ENCODE measurements around the gene ZNF226.
"Not testable (repeated sequence)": the region's sequence is repeated elsewhere in the genome, so short reads cannot be mapped to it uniquely, and the experiment has no call there.

The ZNF226 gene

DNA sequence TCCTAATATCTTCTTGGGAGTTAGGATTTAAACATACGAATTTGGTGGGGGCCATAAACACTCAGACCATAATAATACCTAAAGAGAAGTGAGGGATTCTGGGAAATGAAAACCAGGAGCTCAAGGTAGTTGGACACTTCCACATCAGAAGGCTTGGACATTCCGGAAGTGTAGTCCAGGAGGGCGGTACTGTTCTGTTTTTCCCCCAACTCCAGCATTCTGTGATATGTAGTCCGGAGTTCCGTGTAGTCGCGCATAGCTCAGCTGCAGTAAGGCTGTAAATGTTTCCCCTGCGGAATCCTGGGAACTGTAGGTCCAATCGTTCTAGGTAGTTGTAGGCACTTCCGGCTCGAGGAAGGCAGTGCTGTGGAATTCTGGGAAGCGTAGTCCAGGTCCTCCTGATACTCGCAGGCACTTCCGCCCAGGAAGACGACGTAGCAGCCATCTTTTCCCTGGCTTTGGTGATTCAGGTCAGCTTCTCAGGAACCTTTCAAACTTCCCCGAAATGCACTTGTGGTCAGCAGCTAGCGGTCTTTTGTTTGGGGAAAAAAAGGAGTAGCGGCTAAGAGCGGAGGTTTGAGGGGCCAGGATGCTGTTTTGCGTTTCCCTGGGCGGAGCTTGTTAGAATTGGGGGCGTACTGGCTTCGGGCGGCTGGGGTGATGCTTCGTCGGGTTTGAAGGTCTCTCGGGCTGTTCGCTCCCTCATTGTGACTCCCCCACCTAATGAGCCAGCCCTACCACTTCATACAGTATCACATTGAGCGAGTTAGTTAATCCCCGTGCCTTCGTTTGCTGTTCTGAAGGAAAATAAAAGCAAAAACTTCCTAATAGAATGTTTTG is at the start of gene ZNF226:
ZNF226 (plus strand) TSS at position 428 of the 840 bp plus-strand sequence. CDS start 4,981 bp downstream, outside the sequence.
- H3K4me3 ChIP-seq (ENCODE audit: low read depth, low read length), result peak within 1 kb of the TSS; percentile 95
- DNase-seq (ENCODE audit: low read depth), result peak; percentile 96

DNA sequence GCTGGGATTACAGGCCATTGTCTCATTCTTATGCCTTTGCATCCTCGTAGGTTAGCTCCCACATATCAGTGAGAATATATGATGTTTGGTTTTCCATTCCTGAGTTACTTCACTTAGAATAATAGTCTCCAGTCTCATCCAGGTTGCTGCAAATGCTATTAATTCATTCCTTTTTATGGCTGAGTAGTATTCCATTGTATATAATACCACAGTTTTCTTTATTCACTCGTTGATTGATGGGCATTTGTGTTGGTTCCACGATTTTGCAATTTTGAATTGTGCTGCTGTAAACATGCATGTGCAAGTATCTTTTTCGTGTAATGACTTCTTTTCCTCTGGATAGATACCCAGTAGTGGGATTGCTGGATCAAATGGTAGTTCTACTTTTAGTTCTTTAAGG is 43.7 kb upstream of the ZNF226 start:
- not testable (repeated sequence) for H3K4me3 ChIP-seq (ENCODE audit: low read depth, low read length); DNase-seq (ENCODE audit: low read depth)

DNA sequence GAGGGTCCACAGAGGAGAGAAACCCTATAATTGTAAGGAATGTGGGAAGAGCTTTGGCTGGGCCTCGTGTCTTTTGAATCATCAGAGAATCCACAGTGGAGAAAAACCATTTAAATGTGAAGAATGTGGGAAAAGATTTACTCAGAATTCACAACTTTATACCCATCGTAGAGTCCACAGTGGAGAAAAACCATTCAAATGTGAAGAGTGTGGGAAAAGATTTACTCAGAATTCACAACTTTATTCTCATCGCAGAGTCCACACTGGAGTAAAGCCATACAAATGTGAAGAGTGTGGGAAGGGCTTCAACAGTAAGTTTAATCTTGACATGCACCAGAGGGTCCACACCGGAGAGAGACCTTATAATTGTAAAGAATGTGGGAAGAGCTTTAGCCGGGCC is 32.9 kb upstream of the ZNF226 start:
- H3K4me3 ChIP-seq (ENCODE audit: low read depth, low read length), result no peak overlapping the region
- DNase-seq (ENCODE audit: low read depth), result no peak

DNA sequence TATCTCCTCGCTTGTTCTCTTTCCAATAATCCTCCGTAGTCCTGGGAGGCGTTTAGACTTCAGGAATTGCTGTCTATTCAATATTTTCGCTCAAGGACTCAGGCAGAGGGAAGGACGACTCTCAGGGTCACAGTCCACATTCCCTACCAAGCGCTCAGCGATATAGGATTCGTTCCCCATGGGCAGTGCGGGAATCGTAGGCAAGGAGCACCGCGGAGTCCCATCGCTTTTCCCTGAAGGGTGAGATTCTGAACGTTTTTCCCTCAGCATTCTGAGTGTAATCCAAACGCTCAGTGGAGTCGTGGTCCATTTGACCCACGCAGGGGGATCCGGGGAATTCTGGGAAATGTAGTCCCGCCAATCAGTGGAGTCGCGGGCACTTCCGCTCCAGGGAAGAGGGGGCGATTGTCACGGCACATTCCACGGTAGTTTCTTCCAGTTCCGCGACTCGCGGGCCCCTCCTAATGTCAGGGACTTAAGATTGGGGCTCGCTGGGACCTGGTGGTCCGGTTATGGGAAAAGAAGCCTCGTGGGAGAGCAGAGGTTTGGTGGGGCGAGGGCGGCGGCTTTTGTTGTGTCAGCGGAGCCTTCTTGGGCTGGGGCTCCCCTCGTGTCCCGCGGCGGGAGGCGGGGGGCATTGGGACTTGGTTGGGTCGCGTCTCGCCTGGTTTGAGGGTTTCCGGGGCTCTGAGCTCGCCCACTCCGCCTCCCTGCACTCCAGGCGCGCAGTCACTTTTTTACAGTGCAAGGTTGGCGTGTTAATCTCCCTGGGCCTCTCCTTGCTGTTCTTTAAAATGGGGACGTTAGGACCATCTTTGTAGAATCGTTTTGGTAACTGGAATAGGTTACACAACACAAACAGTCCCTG is 23.5 kb upstream of the ZNF226 start, which contains the start of gene ZNF234:
ZNF234 (plus strand) TSS at position 364 of the 868 bp plus-strand sequence. CDS start 3,079 bp downstream, outside the sequence.
- peak; percentile 56 for DNase-seq (ENCODE audit: low read depth)
- peak within 1 kb of the TSS; percentile 92 for H3K4me3 ChIP-seq (ENCODE audit: low read depth, low read length)

DNA sequence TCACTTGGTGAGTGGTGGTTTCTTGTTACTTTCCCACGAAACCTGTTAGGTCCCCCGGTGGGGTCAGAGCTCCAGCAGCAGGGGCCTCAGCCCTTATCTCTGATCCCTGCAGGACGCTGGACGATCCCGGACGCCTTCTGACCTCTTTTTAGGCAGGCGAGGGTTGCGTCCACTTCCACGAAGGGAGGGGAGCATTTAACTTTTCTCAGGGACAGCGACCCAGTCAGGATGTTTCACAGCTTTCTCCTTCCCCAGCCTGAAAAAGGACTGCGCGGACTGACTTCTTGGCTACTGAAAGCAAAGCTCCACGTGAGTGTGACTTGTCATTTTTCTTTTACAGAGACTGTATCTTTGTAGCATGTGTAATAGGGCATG is 22.9 kb upstream of the ZNF226 start:
- no peak for DNase-seq (ENCODE audit: low read depth)
- peak overlapping the region; percentile 92 for H3K4me3 ChIP-seq (ENCODE audit: low read depth, low read length)

DNA sequence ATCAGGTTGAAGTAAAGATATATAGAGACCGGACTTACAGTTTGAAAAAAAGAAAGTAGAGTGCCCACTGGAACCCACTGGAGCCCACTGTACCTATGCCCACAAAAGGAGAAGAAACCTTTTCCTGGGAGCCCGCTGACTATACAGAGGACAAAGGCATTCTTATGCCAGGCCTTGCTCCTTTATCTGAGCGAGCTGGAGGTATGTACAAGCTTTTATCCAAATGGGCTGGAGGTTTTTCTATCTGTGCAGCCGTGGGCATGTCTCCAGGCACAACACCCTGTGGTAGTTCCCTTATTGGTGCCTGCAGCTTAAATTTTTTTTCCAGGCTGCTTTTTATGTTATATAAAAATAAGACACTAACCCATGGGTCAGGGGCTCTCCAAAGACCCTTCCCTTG is 15.1 kb upstream of the ZNF226 start:
- DNase-seq (ENCODE audit: low read depth), result no peak
- H3K4me3 ChIP-seq (ENCODE audit: low read depth, low read length), result no peak overlapping the region

DNA sequence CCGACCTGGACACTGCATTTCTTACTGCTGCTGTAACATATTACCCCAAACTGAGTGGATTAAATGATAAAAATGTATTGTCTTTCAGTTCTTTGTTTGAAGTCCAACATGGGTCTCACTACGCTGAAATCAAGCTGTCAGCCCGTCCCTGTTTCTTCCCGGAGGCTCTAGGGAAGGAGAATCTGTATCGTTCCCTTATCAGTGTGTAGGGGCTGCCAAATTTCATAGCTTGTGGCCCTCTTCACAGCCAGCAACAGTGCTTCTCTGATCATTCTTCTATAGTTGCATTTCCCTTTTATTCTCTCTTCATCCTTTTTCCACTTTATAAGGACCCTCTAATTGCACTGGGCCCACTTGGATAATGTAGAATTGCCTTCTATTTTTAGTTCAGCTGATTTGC is 13.4 kb upstream of the ZNF226 start:
- no peak overlapping the region for H3K4me3 ChIP-seq (ENCODE audit: low read depth, low read length)
- no peak for DNase-seq (ENCODE audit: low read depth)

DNA sequence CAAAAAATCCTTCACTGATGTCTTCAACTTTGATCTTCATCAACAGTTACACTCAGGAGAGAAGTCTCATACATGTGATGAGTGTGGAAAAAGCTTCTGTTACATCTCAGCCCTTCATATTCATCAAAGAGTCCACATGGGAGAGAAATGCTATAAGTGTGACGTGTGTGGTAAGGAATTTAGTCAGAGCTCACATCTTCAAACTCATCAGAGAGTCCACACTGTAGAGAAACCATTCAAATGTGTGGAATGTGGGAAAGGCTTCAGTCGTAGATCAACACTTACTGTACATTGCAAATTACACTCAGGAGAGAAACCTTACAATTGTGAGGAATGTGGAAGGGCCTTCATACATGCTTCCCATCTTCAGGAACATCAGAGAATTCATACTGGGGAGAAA is 8.4 kb upstream of the ZNF226 start:
- DNase-seq (ENCODE audit: low read depth), result no peak

DNA sequence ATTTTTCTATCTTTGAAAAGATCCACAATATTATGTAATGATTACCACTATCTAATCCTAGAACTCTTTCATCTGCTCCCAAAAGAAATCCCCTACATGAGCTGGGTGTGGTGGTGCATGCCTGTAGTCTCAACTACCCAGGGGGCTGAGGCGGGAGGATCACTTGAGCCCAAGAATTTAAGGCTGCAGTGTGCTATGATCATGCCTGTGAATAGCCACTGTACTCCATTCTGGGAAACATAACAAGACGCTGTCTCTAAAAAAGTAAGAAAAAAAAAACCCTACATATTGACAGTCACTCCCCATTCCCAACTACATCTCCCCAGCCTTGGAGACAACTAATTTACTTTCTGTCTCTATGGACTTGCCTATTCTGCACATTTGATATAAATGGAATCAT is 1.1 kb upstream of the ZNF226 start:
- DNase-seq (ENCODE audit: low read depth), result no peak
- H3K4me3 ChIP-seq (ENCODE audit: low read depth, low read length), result no peak overlapping the region

More for the DNA sequence above, 8.4 kb upstream of the ZNF226 start:
- no peak overlapping the region for H3K4me3 ChIP-seq (ENCODE audit: low read depth, low read length)

DNA sequence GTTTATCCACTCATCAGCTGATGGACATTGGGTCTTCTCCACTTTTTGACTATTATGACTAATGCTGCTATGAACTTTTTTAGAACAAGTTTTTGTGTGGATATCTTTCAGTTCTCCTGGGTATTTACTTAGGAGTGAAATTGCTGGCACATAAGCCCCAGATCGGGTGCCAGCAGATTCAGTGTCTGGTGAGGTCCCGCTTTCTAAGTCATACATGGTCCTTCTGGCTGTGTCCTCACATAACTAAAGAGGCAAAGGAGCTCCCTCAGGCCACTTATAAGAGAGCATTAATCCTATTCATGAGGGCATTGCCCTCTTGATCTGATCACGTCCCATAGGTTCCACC is 600 bp upstream of the ZNF226 start:
- DNase-seq (ENCODE audit: low read depth), result no peak
- peak overlapping the region; percentile 95 for H3K4me3 ChIP-seq (ENCODE audit: low read depth, low read length)

DNA sequence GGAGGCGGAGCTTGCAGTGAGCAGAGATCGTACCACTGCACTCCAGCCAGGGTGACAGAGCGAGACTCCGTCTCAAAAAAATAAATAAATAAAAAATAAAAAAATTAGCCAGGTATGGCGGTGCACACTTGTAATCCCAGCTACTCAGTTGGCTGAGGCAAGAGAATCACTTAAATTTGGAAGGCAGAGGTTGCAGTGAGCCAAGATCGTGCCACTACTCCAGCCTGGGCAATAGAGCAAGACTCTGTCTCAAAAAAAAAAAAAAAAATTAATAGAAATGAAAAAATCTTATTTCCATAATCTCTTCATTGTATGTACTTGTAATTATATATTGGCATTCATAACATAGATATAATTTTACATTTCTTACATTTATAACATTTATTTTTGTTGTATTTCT is 5.8 kb downstream of the ZNF226 start:
- not testable (repeated sequence) for DNase-seq (ENCODE audit: low read depth); H3K4me3 ChIP-seq (ENCODE audit: low read depth, low read length)

DNA sequence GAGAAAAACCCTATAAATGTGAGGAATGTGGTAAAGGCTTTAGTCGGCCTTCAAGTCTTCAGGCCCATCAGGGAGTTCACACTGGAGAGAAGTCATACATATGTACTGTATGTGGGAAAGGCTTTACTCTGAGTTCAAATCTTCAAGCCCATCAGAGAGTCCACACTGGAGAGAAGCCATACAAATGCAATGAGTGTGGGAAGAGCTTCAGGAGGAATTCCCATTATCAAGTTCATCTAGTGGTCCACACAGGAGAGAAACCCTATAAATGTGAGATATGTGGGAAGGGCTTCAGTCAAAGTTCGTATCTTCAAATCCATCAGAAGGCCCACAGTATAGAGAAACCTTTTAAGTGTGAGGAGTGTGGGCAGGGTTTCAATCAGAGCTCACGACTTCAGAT is 11.7 kb downstream of the ZNF226 start:
- no peak for DNase-seq (ENCODE audit: low read depth)
- H3K4me3 ChIP-seq (ENCODE audit: low read depth, low read length), result no peak overlapping the region

DNA sequence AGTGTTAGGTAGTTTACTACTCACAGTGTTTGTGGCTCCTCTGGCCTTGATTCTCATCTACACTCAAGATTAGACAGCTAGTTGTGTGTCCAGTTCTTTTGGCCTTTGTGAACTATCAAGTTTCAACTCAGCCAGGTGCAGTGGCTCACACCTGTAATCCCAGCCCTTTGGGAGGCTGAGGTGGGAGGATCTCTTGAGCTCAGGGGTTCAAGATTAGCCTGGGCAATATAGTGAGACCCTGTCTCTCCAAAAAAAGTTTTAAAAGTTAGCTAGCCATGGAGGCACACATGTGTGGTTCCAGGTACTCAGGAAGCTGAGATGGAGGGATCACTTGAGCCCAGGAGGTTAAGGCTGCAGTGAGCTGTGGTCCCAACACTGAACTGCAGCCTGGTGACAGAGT is 16.1 kb downstream of the ZNF226 start:
- no peak overlapping the region for H3K4me3 ChIP-seq (ENCODE audit: low read depth, low read length)
- no peak for DNase-seq (ENCODE audit: low read depth)

DNA sequence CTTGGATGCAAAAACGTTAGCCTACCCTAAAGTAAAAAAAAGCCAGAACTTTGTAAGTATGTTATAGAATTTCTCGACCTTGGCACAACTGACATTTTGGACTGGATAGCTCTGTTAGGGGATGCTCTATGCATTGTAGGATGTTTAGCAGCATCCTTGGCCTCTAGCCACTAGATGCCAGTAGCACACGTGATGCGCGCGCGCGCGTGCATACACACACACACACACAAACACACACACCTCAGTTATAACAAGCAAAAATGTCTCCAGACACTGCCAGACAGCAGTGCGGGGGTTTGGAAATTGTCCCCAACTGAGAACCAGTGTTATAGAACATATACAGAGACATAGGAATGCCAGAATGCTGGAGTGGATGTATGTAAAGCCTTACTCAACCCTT is 17.2 kb downstream of the ZNF226 start:
- H3K4me3 ChIP-seq (ENCODE audit: low read depth, low read length), result no peak overlapping the region
- no peak for DNase-seq (ENCODE audit: low read depth)

DNA sequence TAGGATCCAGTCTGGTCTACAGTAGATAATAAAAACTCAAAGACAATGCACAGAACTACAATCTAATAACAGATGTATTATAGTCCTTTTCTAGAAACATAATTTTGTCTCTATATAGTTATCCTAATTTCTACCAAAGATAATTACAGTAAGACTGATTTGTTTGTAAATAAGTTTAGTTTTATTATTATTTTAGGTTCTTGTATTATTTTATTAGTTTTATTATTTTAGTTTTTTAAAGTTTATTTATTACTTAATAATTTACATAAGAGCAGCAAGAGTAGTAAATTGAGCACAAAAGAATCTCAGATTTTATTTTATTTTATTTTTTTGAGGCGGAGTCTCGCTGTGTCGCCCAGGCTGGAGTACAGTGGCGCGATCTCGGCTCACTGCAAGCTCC is 25.1 kb downstream of the ZNF226 start:
- H3K4me3 ChIP-seq (ENCODE audit: low read depth, low read length), result no peak overlapping the region
- DNase-seq (ENCODE audit: low read depth), result no peak

DNA sequence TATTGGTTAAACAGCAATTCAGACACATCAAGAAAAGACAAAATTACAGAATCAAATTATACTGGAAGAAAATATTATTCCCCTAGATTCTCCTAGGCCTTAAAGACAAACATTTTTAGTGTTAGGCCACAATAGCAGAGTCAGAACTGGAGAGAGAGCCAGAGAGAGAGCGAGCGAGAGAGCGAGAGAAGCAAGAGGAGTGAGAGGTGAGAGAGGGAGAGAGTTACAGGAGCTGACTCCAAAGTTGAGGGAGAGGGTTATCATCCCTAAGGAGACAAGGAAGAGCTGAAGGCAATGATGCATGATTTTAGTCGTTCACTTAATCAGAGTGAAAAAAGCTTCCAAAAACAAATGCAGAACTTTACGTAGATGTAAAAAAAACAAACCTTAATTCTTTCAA is 27.2 kb downstream of the ZNF226 start:
- no peak overlapping the region for H3K4me3 ChIP-seq (ENCODE audit: low read depth, low read length)
- no peak for DNase-seq (ENCODE audit: low read depth)

DNA sequence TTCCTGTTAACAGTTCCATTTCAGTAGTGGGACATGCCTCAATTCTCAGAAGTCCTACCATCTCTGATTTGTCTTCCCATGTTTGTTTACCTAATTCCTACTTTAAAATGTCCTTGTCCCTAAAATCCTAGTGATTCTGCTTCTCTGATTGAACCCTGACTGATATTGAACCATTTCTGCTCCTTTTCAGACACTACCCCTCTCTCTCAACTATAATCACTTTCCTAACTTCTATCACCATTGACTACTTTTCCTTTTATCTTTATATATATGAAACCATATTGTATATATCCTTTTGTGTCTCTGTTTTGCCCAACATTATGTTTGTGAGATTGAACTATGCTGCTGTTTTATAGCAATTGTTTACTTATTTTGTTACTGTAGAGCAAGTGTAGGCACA is 31.9 kb downstream of the ZNF226 start:
- no peak for DNase-seq (ENCODE audit: low read depth)
- H3K4me3 ChIP-seq (ENCODE audit: low read depth, low read length), result no peak overlapping the region

DNA sequence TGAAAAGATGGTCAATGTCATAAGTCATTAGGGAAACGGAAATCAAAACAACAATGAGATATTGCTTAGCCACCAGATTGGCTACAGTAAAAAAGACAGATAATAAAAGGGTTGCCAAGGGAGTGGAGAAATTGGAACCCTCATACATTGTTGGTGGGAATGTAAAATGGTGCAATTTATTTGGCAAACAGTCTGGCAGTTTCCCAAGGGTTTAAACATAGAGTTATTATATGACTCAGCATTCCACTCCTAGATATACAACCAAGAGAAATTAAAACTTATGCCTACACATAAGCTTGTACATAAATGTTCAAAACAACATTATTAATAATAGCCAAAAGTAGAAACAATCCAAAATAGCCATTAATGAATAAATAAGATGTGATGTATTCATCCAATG is 37.6 kb downstream of the ZNF226 start:
- H3K4me3 ChIP-seq (ENCODE audit: low read depth, low read length), result no peak overlapping the region
- no peak for DNase-seq (ENCODE audit: low read depth)

DNA sequence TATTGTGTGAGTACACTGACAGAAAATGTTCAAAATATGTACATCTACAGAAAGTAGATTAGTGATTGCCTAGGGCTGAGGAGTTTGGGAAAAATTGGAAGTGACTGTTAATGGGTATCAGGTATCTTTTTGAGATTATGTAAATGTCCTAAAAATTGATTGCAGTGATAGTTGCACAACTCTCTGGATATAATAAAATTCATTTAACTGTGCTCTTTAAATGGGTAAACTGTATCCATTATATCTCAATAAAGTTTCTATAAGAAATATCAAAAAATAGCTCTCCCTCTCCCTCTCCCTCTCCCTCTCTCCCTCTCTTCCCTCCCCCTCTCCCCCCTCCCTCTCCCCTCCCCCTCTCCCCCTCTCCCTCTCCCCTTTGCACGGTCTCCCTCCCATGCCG is 38.1 kb downstream of the ZNF226 start:
- no peak for DNase-seq (ENCODE audit: low read depth)
- no peak overlapping the region for H3K4me3 ChIP-seq (ENCODE audit: low read depth, low read length)

DNA sequence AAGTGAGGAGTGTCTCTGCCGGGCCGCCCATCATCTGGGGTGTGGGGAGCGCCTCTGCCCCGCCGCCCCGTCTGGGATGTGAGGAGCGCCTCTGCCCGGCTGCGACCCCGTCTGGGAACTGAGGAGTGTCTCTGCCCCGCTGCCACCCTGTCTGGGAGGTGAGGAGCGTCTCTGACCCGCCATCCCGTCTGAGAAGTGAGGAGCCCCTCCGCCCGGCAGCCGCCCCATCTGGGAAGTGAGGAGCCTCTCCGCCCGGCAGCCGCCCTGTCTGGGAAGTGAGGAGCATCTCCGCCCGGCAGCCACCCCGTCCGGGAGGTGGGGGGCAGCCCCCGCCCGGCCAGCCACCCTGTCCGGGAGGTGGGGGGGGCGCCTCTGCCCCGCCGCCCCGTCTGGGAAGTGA is 39.0 kb downstream of the ZNF226 start:
- not testable (repeated sequence) for H3K4me3 ChIP-seq (ENCODE audit: low read depth, low read length); DNase-seq (ENCODE audit: low read depth)

DNA sequence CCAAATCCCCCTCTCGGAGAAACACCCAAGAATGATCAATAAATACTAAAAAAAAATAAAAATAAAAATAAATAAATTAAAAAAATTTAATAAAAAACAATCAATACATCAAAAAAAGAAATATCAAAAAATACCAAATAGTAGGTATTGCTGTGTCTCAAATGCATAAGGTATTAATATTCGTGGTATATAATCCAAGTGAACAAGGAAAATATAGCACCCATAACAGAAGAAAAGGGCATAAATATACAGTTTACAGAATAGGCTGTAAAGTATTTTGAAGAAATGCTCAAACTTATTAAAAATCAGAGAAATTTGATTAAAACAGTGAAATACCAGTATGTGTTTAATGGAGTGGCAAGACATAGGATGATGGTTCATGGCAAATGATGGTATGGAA is 39.9 kb downstream of the ZNF226 start:
- H3K4me3 ChIP-seq (ENCODE audit: low read depth, low read length), result no peak overlapping the region
- DNase-seq (ENCODE audit: low read depth), result no peak

All from skeletal muscle cell (primary cell).